HuH-7 (cell line): ENCODE results near the gene SPAG9.

Experiments used
- DNase-seq: peaks from one replicate; pipeline ENCODE4 v3.0.0; 2011; ENCODE audit warnings: low spot score

SPAG9 gene

GRCh38 chr17:50916026-50916707, 204.5 kb downstream of the SPAG9 start:
- DNase-seq: no peak

GRCh38 chr17:50914505-50915063, 206.1 kb downstream of the SPAG9 start:
- DNase-seq: no peak

GRCh38 chr17:50913120-50913519, 207.5 kb downstream of the SPAG9 start:
- no peak for DNase-seq
